ENCODE results near the gene ALPI. TPM values are rescaled to one million over a fixed set of nuclear protein-coding genes. Genes with fewer than 3 reads are reported as not detected.
A peak's percentile ranks its signal among the peaks of the same experiment; 100 is the strongest.

ALPI gene
- polyA plus RNA-seq, 4 donors = 37.7 to 261 (median 131) TPM

DNA sequence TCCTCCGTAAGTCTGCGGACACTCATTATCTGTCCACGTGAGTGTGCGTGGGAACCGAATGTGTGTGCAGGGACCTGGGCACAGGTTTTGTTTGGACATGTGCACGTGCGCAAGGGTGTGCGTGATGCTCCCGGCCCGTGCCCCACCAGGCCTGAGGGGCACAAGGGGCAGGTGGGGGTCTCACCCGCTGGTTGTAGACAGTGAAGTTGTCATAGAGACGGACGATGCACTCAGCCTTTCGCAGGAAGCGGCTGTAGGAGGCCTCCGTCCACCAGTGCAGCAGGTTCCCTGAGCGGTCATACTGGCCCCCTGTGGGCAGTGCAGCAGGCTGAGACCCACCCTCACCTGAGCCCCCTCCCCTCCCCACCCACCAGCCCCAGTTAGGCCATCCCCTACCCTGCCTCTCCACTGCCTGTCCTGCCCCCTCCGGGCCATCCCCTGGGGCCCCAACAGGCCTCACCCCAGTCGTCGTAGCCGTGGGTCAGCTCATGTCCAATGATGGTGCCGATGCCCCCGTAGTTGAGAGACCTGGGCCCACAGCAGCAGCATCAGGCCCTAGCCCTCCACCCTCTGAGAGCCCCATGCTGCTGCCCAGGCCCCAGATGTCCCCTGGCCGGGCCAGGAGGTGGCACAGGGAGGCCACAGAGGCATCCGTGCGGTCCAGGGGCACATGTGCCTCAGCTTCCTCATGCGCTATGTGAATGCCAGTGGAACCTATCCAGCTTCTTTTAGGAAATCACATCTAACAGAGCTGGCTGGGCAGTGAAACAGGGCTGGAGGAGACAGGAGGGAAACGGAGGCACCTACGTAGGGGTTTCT lies 25.6 kb downstream of the ALPI start:
- no peaks in the 10 kb centered on the region for H3K9me3 ChIP-seq (ENCODE audit: control insufficient read depth in 2 of 2, insufficient read depth in 1 of 2, low read depth in 1 of 2, low read length in 1 of 2)
- FAIRE-seq (no peak), DNase-seq (no peak)
- no peak overlapping the region for H3K4me3 ChIP-seq (ENCODE audit: low read depth in 1 of 3, low read length in 3 of 3)
- no peaks in the 10 kb centered on the region for H3K4me1 ChIP-seq (ENCODE audit: control insufficient read depth in 3 of 3, insufficient read depth in 2 of 3, low read depth in 1 of 3, low read length in 2 of 3)
- H3K36me3 ChIP-seq (ENCODE audit: control insufficient read depth in 3 of 3, insufficient read depth in 2 of 3, low read depth in 1 of 3, low read length in 3 of 3) = no peaks in the 10 kb centered on the region
- WGBS, 3 donors = 82 to 87% (median 87%) methylated on average over 29 of the region's 29 CpGs
- peaks cover 9 to 45% (median 12%) of the 10 kb centered on the region in 3 donors for H3K27me3 ChIP-seq (ENCODE audit: control insufficient read depth in 3 of 3, insufficient read depth in 3 of 3, low read length in 3 of 3)
- H3K27ac ChIP-seq (ENCODE audit: low read depth in 1 of 3, low read length in 2 of 3) = no peak overlapping the region

DNA sequence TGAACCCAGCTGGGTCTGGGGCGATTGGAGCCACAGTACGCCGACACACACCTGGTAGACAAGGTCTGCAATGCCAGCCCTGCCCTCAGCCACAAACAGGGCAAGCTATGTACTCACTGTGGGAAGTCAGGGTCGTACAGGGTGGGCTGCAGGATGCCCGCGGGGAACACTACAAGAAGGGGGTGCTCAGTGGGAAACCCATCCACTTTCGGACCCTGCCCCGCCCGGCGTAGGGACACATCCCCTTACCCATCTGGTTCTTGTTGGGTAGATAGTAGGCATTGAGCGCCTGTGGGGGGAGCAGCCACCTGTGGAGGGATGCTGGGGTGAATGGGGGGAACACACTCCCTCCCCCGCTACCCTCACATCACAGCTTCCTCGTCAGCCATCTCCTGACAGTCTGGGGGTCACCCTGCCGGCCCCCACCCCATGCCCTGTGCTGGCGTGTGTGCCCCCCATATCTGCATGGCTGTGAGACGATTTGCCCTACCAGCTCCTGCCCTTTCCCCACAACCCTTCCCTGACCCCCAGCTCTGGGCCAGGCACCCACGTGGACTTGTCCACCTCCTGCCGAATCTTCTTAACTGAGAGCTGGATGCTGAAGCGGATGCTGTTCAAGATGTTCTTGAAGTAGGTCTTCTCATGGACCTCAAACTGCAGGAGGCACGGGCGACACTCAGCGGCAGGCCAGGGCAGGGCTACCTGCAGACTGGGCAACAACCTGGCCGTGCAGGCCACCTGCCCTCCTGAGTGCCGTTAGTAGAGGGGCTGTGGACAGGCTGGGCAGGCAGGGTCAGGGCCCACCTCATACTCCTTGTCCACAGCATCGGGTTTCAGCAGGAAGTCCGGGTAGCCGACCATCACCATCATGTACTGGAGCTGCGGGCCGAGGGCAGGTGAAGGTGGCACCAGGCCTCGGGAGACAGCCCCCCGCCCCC lies 26.6 kb downstream of the ALPI start:
- no peaks in the 10 kb centered on the region for H3K36me3 ChIP-seq (ENCODE audit: control insufficient read depth in 3 of 3, insufficient read depth in 2 of 3, low read depth in 1 of 3, low read length in 3 of 3)
- peaks cover 0 to 3% (median 0%) of the 10 kb centered on the region in 3 donors for H3K4me1 ChIP-seq (ENCODE audit: control insufficient read depth in 3 of 3, insufficient read depth in 2 of 3, low read depth in 1 of 3, low read length in 2 of 3)
- 83 to 90% (median 86%) methylated on average over 30 to 31 of the region's 31 CpGs for WGBS, 3 donors
- FAIRE-seq (no peak), DNase-seq (no peak)
- no peak overlapping the region for H3K4me3 ChIP-seq (ENCODE audit: low read depth in 1 of 3, low read length in 3 of 3)
- peaks cover 16 to 51% (median 18%) of the 10 kb centered on the region in 3 donors for H3K27me3 ChIP-seq (ENCODE audit: control insufficient read depth in 3 of 3, insufficient read depth in 3 of 3, low read length in 3 of 3)
- no peaks in the 10 kb centered on the region for H3K9me3 ChIP-seq (ENCODE audit: control insufficient read depth in 2 of 2, insufficient read depth in 1 of 2, low read depth in 1 of 2, low read length in 1 of 2)
- H3K27ac ChIP-seq (ENCODE audit: low read depth in 1 of 3, low read length in 2 of 3) = no peak overlapping the region

DNA sequence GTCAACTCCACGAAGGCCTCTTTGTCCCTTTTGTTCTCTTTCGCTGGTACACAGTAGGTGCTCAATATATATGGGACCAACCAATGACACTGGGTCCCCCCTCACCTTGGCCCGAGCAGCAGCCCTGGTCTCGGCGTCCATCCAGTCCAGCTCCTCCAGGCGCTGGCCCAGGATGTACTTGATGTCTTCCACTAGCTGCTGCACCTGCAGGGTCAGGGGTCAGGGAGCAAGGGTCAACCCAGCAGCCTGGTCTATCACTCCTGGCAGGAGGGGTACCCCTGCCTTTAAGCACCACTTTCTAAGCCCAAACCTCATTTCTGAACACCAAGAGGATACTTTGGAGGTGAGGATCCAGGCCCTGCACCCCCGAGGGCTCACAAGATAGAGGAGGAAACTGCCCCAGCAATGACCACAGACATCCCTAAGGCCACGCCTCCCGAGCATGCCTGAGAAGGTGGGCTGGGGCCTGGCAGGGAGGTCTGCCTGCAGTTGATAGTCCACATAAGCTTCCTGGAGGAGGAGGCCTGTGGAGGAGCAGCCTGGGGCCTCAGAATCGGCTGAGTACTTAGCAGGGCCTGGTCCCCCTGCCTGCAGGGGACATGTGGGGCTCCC lies 27.5 kb downstream of the ALPI start:
- no peak overlapping the region for H3K4me3 ChIP-seq (ENCODE audit: low read depth in 1 of 3, low read length in 3 of 3)
- H3K27ac ChIP-seq (ENCODE audit: low read depth in 1 of 3, low read length in 2 of 3) = no peak overlapping the region
- H3K27me3 ChIP-seq (ENCODE audit: control insufficient read depth in 3 of 3, insufficient read depth in 3 of 3, low read length in 3 of 3) = peaks cover 21 to 57% (median 24%) of the 10 kb centered on the region in 3 donors
- H3K36me3 ChIP-seq (ENCODE audit: control insufficient read depth in 3 of 3, insufficient read depth in 2 of 3, low read depth in 1 of 3, low read length in 3 of 3) = no peaks in the 10 kb centered on the region
- H3K4me1 ChIP-seq (ENCODE audit: control insufficient read depth in 3 of 3, insufficient read depth in 2 of 3, low read depth in 1 of 3, low read length in 2 of 3) = peaks cover 0 to 3% (median 0%) of the 10 kb centered on the region in 3 donors
- DNase-seq (no peak), FAIRE-seq (no peak)
- no peaks in the 10 kb centered on the region for H3K9me3 ChIP-seq (ENCODE audit: control insufficient read depth in 2 of 2, insufficient read depth in 1 of 2, low read depth in 1 of 2, low read length in 1 of 2)
- 82 to 89% (median 85%) methylated on average over 10 of the region's 10 CpGs for WGBS, 3 donors

GRCh38 chr2:232483923-232484627 lies 28.1 kb downstream of the ALPI start:
- FAIRE-seq (no peak), DNase-seq (no peak)
- Histone ChIP-seq H3K4me1 (ENCODE audit: control insufficient read depth in 3 of 3, insufficient read depth in 2 of 3, low read depth in 1 of 3, low read length in 2 of 3) (peaks cover 0 to 3% (median 0%) of the 10 kb centered on the region in 3 donors), H3K27me3 (ENCODE audit: control insufficient read depth in 3 of 3, insufficient read depth in 3 of 3, low read length in 3 of 3) (peaks cover 23 to 64% (median 29%) of the 10 kb centered on the region in 3 donors), H3K4me3 (ENCODE audit: low read depth in 1 of 3, low read length in 3 of 3) (no peak overlapping the region), H3K9me3 (ENCODE audit: control insufficient read depth in 2 of 2, insufficient read depth in 1 of 2, low read depth in 1 of 2, low read length in 1 of 2) (no peaks in the 10 kb centered on the region), H3K36me3 (ENCODE audit: control insufficient read depth in 3 of 3, insufficient read depth in 2 of 3, low read depth in 1 of 3, low read length in 3 of 3) (no peaks in the 10 kb centered on the region), H3K27ac (ENCODE audit: low read depth in 1 of 3, low read length in 2 of 3) (no peak overlapping the region)
- WGBS, 3 donors = 87 to 92% (median 91%) methylated on average over 19 of the region's 19 CpGs

- H3K27ac ChIP-seq (ENCODE audit: low read depth in 1 of 3, low read length in 2 of 3) = no peak overlapping the region
- FAIRE-seq = no peak
- no peak overlapping the region for H3K4me3 ChIP-seq (ENCODE audit: low read depth in 1 of 3, low read length in 3 of 3)
- WGBS, 3 donors = 72 to 80% (median 77%) methylated on average over 12 of the region's 12 CpGs
- H3K27me3 ChIP-seq (ENCODE audit: control insufficient read depth in 3 of 3, insufficient read depth in 3 of 3, low read length in 3 of 3) = peaks cover 23 to 71% (median 29%) of the 10 kb centered on the region in 3 donors
- no peak for DNase-seq
- no peaks in the 10 kb centered on the region for H3K9me3 ChIP-seq (ENCODE audit: control insufficient read depth in 2 of 2, insufficient read depth in 1 of 2, low read depth in 1 of 2, low read length in 1 of 2)
- peaks cover 0 to 3% (median 0%) of the 10 kb centered on the region in 3 donors for H3K4me1 ChIP-seq (ENCODE audit: control insufficient read depth in 3 of 3, insufficient read depth in 2 of 3, low read depth in 1 of 3, low read length in 2 of 3)
- H3K36me3 ChIP-seq (ENCODE audit: control insufficient read depth in 3 of 3, insufficient read depth in 2 of 3, low read depth in 1 of 3, low read length in 3 of 3) = no peaks in the 10 kb centered on the region
These were observed 28.8 kb downstream of the ALPI start for GRCh38 chr2:232484628-232485347.

- no peaks in the 10 kb centered on the region for H3K9me3 ChIP-seq (ENCODE audit: control insufficient read depth in 2 of 2, insufficient read depth in 1 of 2, low read depth in 1 of 2, low read length in 1 of 2)
- WGBS, 3 donors = 9 to 12% (median 10%) methylated on average over 17 to 22 of the region's 22 CpGs
- H3K36me3 ChIP-seq (ENCODE audit: control insufficient read depth in 3 of 3, insufficient read depth in 2 of 3, low read depth in 1 of 3, low read length in 3 of 3) = no peaks in the 10 kb centered on the region
- peaks cover 23 to 77% (median 29%) of the 10 kb centered on the region in 3 donors for H3K27me3 ChIP-seq (ENCODE audit: control insufficient read depth in 3 of 3, insufficient read depth in 3 of 3, low read length in 3 of 3)
- H3K4me1 ChIP-seq (ENCODE audit: control insufficient read depth in 3 of 3, insufficient read depth in 2 of 3, low read depth in 1 of 3, low read length in 2 of 3) = peaks cover 0 to 3% (median 0%) of the 10 kb centered on the region in 3 donors
- DNase-seq (no peak), FAIRE-seq (no peak)
- H3K27ac ChIP-seq (ENCODE audit: low read depth in 1 of 3, low read length in 2 of 3) = no peak overlapping the region
- no peak overlapping the region for H3K4me3 ChIP-seq (ENCODE audit: low read depth in 1 of 3, low read length in 3 of 3)
These were observed 29.4 kb downstream of the ALPI start for GRCh38 chr2:232485348-232485756.

DNA sequence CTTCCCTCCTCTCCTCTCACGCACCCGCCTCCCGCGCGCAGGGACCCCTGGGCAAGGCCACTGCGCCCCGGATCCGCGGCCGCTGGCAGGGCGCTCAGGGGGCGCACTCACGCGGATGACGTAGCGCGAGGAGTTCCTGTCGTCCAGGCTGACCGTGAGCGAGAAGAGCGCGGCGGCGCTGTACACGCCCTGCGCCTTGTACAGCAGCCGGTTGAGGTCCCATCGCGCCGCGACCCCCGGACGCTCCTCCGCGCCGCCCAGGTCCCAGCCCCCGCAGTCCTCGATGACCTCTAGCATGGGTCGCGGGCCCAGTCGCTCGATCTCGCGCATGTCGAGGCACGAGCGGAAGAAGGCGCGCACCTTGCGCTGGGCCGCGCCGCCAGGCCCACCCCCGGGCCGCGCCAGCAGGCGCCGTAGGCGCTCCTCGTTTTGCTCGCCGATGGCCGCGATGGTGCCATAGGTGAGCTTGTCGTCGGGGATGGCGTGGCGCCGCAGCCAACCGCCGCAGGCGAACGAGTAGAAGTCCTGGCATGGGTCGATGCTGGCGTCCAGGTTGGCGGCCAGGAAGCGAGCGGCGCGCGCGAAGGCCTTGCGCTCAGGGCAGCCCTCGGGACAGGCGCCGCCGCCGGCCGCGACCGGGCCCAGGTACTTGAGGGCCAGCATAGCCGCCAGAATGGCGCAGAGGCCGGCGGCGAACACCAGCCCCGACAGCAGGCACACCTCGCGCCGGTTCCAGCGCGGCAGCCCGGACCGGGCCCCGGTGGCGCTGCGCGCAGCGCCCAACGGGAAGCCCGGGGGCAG lies 30.0 kb downstream of the ALPI start:
- no peak for FAIRE-seq

More for the DNA sequence above, 30.0 kb downstream of the ALPI start:
- H3K4me3 ChIP-seq (ENCODE audit: low read depth in 1 of 3, low read length in 3 of 3) = no peak overlapping the region
- peak in 1 of 2 donors; percentile 46 for DNase-seq
- no peaks in the 10 kb centered on the region for H3K36me3 ChIP-seq (ENCODE audit: control insufficient read depth in 3 of 3, insufficient read depth in 2 of 3, low read depth in 1 of 3, low read length in 3 of 3)
- peaks cover 23 to 77% (median 29%) of the 10 kb centered on the region in 3 donors for H3K27me3 ChIP-seq (ENCODE audit: control insufficient read depth in 3 of 3, insufficient read depth in 3 of 3, low read length in 3 of 3)
- H3K9me3 ChIP-seq (ENCODE audit: control insufficient read depth in 2 of 2, insufficient read depth in 1 of 2, low read depth in 1 of 2, low read length in 1 of 2) = no peaks in the 10 kb centered on the region
- H3K27ac ChIP-seq (ENCODE audit: low read depth in 1 of 3, low read length in 2 of 3) = no peak overlapping the region
- H3K4me1 ChIP-seq (ENCODE audit: control insufficient read depth in 3 of 3, insufficient read depth in 2 of 3, low read depth in 1 of 3, low read length in 2 of 3) = peaks cover 0 to 3% (median 0%) of the 10 kb centered on the region in 3 donors
- 3 to 11% (median 5%) methylated on average over 66 to 111 of the region's 111 CpGs for WGBS, 3 donors

Data from small intestine (tissue), 7 donors.